ENCODE measurements around the gene PTPRT. TPM values are rescaled to one million over a fixed set of nuclear protein-coding genes. Genes with fewer than 3 reads are reported as not detected.

Gene PTPRT
- total RNA-seq, 4 donors from 2014 or later: 0.04 TPM; not detected in 3

DNA sequence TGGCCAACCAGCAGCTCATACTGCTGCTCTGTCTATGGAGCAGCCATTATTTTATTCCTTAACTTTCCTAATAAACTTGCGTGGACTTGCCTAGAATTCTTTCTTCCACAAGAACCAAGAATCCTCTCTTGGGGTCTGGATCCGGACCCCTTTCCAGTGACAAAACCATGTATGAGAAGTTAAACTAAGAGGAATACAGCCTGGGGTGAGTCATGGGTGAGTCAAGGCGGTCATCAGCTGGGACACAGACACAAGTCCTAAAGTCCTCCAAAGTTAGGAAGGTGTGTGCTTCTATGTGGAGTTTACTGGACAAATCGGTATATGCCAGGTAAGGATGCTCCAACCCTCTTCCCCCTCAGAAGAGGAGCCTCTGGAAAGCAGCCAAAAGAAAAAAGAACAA is 881.5 kb downstream of the PTPRT start:
- H3K36me3 ChIP-seq: no peaks in the 10 kb centered on the region
- no peaks in the 10 kb centered on the region for H3K27me3 ChIP-seq
- H3K27ac ChIP-seq: no peak overlapping the region
- no peak for ATAC-seq
- H3K4me3 ChIP-seq: no peak overlapping the region
- H3K4me1 ChIP-seq: no peaks in the 10 kb centered on the region
- H3K9me3 ChIP-seq: no peaks in the 10 kb centered on the region
- WGBS, 2 donors (ENCODE audit: low coverage in 1 of 2): 57 to 90% methylated on average over 1 to 4 of the region's 4 CpGs
- TF ChIP-seq POLR2AphosphoS5 (IDR thresholded peaks at IDR 0.05) (no peak), EP300 (IDR thresholded peaks at IDR 0.05) (no peak)
- TF ChIP-seq, protein P1, sequence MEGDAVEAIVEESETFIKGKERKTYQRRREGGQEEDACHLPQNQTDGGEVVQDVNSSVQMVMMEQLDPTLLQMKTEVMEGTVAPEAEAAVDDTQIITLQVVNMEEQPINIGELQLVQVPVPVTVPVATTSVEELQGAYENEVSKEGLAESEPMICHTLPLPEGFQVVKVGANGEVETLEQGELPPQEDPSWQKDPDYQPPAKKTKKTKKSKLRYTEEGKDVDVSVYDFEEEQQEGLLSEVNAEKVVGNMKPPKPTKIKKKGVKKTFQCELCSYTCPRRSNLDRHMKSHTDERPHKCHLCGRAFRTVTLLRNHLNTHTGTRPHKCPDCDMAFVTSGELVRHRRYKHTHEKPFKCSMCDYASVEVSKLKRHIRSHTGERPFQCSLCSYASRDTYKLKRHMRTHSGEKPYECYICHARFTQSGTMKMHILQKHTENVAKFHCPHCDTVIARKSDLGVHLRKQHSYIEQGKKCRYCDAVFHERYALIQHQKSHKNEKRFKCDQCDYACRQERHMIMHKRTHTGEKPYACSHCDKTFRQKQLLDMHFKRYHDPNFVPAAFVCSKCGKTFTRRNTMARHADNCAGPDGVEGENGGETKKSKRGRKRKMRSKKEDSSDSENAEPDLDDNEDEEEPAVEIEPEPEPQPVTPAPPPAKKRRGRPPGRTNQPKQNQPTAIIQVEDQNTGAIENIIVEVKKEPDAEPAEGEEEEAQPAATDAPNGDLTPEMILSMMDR (IDR thresholded peaks at IDR 0.05): no peak

DNA sequence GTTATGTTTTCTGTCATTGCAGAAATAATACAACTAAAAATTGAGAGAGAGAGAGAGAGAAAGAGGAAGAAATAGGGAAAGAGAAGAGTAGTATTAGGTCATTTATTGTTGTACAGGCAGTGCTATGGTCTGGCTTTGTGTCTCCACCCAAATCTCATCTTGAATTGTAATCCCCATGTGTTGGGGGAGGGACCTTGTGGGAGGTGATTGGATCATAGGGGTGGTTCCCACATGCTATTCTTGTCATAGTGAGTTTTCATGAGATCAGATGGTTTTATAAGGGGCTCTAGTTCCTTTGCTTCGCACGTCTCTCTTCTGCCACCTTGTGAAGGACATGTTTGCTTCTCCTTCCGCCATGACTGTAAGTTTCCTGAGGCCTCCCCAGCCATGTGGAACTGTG is 894.1 kb downstream of the PTPRT start:
- no peak for ATAC-seq
- TF ChIP-seq POLR2A (IDR thresholded peaks at IDR 0.05) (no peak), POLR2AphosphoS5 (IDR thresholded peaks at IDR 0.05) (no peak), EP300 (IDR thresholded peaks at IDR 0.05) (no peak)
- TF ChIP-seq, protein P1 (IDR thresholded peaks at IDR 0.05): no peak
- H3K4me3 ChIP-seq: no peak overlapping the region
- no peak overlapping the region for H3K27ac ChIP-seq
- no peaks in the 10 kb centered on the region for H3K36me3 ChIP-seq
- H3K4me1 ChIP-seq: no peaks in the 10 kb centered on the region
- no peaks in the 10 kb centered on the region for H3K27me3 ChIP-seq
- WGBS, 2 donors (ENCODE audit: low coverage in 1 of 2): 75 to 90% methylated on average over 2 to 3 of the region's 3 CpGs
- no peaks in the 10 kb centered on the region for H3K9me3 ChIP-seq

DNA sequence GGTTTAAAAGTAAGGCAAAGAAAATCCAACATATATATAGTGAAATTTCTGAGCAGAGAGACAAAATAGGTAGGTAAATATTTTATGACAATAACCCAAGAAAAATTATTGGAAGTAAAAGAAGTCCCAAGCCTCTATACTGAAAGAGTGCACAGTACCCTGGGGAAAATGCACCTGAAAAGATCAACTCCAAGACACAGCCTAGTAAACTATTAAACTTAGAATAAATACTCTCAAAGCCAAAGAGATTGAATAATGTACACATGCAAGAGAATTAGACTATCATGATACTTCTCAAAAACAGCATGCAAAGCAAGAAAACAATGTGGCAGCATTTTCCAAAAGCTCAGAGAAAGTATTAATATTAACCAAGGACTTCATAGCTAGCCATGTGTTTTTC is 894.7 kb downstream of the PTPRT start:
- no peak overlapping the region for H3K27ac ChIP-seq
- no peaks in the 10 kb centered on the region for H3K27me3 ChIP-seq
- no peaks in the 10 kb centered on the region for H3K9me3 ChIP-seq
- ATAC-seq: no peak
- TF ChIP-seq, protein P1 (IDR thresholded peaks at IDR 0.05): no peak
- no peak for TF ChIP-seq EP300 (IDR thresholded peaks at IDR 0.05)
- no peak for TF ChIP-seq POLR2AphosphoS5 (IDR thresholded peaks at IDR 0.05)
- no peak for TF ChIP-seq POLR2A (IDR thresholded peaks at IDR 0.05)
- H3K4me3 ChIP-seq: no peak overlapping the region
- H3K4me1 ChIP-seq: no peaks in the 10 kb centered on the region
- no peaks in the 10 kb centered on the region for H3K36me3 ChIP-seq

DNA sequence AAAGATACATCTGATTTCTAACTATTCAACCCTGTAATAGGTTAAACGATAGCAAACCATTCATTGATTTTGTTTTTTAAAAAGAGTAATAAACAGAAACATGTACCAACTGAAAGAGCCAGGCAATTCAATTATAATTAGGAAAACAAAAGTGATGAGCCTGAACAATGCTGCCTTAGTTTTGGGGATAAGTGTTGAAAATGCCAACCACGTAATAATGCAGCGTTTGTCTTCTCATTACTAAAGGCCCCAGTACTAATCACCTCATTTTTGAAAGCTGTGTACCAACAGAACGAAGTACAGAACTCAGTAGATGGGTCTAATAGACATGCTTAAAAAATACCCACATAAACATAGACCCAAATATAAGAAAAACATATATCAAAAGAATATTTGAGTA is 907.9 kb downstream of the PTPRT start:
- no peaks in the 10 kb centered on the region for H3K27me3 ChIP-seq
- H3K4me1 ChIP-seq: no peaks in the 10 kb centered on the region
- no peaks in the 10 kb centered on the region for H3K36me3 ChIP-seq
- H3K9me3 ChIP-seq: peaks cover 0 to 14% (median 0%) of the 10 kb centered on the region in 3 donors
- no peak for TF ChIP-seq EP300 (IDR thresholded peaks at IDR 0.05)
- no peak for TF ChIP-seq POLR2A (IDR thresholded peaks at IDR 0.05)
- no peak overlapping the region for H3K27ac ChIP-seq
- WGBS, 2 donors (ENCODE audit: low coverage in 1 of 2): 72 to 80% methylated on average over 4 of the region's 4 CpGs
- H3K4me3 ChIP-seq: no peak overlapping the region
- no peak for ATAC-seq

DNA sequence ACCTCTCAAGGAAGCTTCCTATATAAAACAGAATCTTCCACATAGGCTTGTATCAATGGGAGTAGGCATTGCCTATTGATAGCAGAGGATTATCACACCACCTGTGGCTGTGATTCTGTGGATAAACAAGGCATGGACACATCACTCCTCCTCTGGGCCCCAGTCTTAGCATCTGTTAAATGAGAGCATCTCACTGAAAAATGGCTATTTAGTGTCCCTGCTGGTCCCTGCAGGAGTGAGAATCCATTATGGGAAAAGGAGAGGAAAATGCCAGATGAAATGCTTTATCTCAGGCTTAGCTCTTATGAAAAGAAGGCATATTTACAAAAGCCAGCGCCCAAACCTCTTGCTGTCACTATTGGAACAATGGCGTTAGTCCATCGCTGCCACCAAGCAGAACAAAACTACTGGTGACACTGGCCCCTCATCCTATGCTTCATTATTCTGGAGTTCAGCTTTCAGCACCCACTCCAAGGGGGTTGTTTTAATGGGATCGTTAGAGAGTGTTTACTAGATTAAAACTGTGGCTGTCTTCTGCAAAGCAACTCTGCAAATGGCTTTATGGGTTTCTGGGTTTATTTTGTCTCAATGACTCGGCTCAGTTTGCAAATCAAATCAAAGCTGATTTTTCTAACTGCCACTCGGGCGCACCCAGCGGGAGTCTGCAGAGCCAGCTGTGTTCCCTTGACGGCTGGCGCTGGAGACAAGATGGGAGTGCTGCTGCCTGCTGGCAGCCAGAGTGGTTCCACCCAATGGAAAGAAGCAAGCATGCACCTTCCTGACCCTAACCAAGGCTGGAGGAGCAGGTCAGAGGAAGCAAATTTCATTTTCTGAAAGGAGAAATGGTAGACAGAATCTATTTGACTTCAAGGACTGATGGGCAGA is 912.7 kb downstream of the PTPRT start:
- no peak overlapping the region for H3K27ac ChIP-seq
- H3K36me3 ChIP-seq: no peaks in the 10 kb centered on the region
- no peak overlapping the region for H3K4me3 ChIP-seq
- H3K4me1 ChIP-seq: no peaks in the 10 kb centered on the region
- TF ChIP-seq EP300 (IDR thresholded peaks at IDR 0.05) (no peak), POLR2A (IDR thresholded peaks at IDR 0.05) (no peak), POLR2AphosphoS5 (IDR thresholded peaks at IDR 0.05) (no peak)
- TF ChIP-seq, protein P1 (IDR thresholded peaks at IDR 0.05): no peak
- ATAC-seq: no peak
- WGBS, 2 donors (ENCODE audit: low coverage in 1 of 2): 57 to 72% methylated on average over 3 to 7 of the region's 10 CpGs
- no peaks in the 10 kb centered on the region for H3K27me3 ChIP-seq
- no peaks in the 10 kb centered on the region for H3K9me3 ChIP-seq

All from gastroesophageal sphincter (tissue), 4 donors.